Stimulated activated CD4-positive, alpha-beta T cell treated with anti-CD3 and anti-CD28 coated beads, TNF-alpha, amount 100 ng/mL, for 48 hours (primary cell): Measurements from ENCODE around the gene FBXW12.

ENCODE experiments used
- DNase-seq, 3 donors: peaks; one replicate each; pipeline ENCODE4 v3.0.0-alpha.2; 2020; ENCODE audit warnings: low read depth in 3 of 3

Gene FBXW12

DNA sequence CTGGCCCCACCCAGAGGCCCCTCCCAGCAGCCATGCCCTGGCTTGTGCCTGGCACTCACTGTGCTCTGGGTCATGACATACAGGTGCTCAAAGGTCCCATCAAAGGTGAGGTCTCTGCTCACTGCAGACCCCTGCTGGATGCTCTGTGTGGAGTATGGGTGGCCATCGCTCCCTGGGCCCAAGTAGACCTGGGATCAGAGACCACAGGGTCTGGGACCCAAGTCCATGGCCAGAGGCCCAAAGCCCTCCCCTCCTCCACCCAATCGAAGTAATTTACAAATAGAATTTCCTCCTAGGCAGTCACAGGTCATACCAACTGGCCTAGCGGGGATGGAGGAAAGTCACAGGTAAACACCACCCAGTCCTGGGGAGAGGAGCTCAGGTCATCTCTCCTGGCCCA is 50.3 kb downstream of the FBXW12 start:
- no peak for DNase-seq

DNA sequence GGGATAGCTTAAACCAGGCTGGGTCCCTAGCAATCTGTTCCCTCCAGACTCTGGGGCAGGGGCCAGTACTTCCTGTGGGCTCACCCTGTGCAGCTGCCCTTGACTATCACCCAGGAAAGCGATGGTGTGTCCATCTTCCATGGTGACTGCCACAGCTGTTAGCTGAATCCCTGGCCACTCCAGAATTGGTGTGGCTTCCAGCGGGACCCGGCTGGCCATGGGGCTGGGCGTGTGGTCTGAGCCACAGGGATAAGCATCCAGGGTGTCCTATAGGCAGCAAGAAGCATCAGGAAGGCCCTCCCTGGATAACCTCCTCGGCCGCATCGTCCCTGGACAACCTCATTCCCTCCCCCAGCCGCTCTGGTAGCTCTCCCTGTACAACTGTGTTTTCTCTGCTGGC is 50.7 kb downstream of the FBXW12 start:
- DNase-seq, result no peak

DNA sequence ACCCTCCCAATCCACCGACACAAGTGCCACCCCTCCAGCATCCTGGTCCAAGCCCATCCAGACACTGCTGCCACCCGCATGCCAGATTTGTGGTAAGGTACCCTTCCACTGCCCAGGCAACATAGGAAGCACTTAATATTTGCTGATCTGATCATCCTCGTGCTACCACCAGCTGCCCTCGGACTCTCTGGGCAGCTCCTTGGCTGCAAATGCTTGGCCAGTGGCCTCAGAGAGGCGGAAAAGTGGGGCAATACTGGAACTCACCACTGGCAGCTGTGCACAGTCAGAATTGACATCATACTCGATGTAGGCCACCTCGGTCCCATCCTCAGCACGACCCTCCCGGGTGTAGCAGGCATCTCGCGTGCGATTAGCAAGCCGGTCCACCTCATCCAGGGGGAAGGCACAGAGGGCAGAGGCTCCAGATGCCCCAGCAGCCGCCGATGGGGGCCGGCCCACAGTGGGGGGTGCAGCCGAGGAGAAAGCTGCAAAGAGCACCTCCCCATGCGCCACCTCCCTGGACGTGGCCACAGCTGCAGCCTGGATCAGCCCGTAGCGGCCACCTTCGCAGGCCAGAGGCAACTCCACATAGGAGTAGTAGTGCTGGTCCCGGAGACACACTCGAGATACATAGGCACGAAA is 51.3 kb downstream of the FBXW12 start:
- no peak for DNase-seq

DNA sequence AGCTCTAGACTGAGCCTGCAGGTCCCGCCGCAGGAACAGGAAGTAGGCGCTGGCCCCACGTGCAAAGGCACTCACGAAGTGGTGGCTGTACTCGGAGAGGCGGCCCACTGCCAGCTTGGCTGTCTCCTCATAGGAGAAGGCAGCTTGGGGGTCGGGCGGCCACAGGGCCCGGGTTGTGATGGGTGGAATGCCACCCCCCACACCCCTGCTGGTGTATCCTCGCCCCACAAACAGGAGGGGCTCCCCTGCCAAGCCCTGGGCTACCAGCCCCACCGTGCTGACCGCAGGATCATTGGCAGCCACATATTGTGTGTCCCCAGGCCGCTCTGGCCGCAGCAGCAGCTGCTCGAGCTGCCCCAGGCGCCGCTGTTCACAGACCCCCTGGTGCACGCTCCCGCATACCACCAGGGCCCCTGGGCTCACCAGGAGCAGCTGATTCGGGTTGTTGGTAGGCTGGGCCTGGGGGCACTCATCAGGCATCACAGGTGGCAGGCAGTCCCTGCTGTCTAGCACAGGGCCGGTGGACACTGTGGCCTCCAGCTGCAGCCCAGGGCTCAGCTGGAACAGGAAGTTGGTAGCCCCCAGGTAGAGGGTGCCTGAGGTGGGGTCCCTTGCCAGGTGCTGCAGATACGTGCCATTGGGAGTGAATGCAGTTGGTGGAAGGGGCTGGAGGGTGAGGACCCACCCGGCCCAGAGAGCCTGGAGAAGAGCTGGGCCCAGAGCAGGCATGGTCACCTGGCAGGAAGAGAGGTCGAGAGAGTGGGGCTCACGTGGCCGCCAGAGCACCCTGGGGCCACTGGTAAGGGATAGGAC is 52.1 kb downstream of the FBXW12 start:
- DNase-seq, result no peak

DNA sequence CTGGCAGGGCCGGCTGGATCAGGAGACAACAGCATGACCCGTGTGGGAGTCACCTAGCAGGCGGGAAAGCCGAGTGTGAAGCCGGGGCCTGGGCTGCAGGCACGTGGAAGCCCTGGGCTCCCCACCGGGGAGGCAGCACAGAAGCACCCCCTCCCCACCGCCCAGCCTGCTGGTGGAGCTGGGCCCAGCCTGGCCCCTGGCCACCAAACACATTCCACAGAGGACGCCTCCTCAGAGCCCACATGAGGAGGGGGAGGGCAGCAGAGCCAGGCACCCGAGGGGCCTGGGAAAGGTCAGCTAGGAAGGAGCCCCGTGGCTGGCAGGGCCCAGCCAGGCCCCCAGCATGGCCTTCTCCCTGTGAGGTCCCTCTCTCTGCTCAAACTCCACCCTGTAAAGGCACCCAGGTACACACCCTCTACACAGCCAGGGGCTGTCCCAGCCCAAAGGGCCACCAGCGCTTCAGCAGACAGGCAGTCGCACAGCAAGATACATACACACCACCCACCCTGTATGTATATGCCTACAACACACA is 53.3 kb downstream of the FBXW12 start:
- no peak for DNase-seq

DNA sequence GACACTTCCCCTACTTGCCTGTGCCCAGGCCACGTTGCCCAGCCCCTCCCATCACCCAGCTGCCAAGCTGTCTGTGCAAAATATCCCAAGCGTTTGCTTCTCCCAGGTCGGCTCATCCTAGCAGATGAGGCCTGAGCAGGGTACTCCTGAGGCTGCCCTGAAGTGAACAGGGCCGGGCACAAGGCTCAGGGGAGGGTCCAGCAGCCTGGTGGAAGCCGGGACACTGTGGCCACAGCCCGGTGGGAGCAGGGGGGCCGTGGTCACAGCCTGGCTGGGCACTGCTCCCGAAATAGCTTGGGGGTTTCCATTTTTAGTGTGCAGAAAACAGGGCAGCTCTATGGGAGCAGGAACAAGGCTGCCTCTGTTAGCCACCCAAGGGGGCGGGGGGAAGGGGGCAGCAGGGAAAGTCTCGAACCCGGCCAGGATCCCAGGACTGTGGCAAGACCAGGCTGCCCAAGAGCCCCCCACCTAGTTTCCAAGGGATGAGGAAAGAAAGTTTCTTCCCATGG is 54.4 kb downstream of the FBXW12 start:
- no peak for DNase-seq

DNA sequence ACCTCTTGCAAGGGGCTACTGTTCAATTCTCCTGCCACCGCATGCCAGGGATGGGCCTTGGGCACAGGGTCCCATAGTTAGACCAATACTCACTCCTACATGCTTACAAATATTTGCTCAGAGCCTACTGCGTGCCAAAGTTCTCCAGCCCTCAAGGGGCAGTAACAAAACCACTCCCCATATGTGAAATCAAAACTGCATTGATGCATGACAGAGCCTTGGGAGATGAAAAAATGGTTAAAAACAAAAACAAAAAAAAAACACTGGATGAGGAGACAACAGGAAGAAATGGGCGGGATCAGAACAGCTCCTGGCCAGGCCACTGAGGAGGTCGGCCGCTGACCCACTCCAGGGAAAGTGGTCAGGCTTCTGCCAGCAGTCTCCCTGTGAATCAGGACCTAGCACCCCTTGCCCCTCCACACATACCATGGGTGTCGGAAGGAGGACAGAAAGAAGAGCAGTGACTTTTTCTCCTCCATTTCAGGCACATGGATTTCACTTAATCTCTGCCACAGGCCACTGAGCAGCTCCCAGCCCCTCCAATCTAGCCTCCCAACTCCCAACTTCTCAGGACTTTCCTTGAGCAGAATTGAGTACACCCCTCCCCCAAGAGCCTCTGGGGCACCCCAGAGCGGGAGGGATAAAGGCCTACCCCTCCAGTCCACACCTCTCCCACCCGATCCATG is 55.1 kb downstream of the FBXW12 start:
- DNase-seq, result no peak

DNA sequence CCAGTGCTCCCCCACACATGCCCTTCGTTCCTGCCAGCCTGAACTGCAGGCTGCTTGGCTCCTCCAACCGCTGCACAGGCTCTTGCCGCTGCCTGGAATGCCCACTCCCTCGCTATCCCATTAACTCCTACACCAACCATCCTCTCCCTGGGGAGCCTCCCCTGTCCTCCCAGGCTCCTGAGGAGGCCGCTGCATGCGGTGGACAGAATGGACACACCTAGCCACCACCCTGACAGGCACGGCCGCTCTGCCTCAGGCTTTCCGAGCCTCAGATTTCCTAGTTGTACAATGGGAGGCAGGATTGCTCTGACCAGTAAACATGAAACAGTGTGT is 55.6 kb downstream of the FBXW12 start:
- no peak for DNase-seq

DNA sequence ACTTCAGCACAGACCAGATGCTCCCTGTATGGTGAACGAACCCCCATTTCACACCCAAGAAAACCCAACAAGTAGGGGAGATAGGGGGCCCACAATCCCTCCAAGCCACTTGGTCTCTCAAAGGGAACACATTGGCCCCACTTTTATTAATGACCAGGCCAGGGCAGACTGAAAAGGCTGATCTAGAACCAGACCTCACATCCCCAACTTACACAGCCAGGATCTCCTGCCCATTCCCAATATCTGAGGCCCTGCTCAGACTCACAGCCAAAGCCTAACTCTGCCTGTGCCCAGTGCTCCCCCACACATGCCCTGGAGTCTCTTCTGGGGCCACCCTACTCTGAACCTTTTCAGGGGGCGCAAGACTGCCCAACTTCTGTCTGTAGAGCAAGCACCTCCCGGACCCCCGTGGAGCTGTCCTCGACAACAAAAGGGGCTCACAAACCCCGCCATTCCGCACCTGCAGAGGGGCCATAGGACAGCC is 56.1 kb downstream of the FBXW12 start:
- DNase-seq, result no peak

DNA sequence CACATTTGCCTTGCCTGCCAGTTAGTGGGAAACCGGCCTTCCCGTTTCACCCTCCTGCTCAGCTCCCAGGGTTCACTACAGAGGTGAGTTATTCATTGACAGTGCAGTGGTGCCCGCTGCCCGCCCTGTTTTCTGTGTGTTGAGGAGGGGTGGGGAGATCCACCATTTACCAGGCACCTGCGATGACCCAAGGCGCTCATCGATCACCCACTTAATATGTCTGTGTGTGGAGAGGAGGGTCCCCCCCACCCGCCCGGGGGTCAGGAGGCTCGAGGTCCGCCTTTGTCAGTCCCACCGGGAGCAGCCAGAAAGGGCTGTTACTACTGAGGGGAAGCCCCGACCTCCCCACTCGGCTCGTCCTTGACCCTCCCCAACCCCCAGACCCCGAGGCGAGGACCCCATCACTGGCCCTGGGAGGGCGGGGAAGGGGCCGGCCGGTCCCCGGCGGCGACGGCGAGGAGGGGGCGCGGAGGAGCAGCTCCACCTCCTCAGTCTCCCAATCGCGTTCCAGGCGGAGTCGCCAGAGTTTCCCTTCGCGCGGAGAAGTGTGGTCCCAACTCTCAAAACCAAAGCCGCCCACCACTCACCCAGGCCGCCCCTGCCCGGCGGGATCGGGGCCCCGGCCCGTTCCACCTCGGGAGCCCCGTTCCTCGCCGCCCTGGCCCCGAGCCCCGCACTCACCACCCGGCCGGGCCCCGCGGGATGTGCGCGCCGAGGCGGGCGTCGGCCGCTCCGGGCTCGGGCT is 56.7 kb downstream of the FBXW12 start:
- no peak for DNase-seq

DNA sequence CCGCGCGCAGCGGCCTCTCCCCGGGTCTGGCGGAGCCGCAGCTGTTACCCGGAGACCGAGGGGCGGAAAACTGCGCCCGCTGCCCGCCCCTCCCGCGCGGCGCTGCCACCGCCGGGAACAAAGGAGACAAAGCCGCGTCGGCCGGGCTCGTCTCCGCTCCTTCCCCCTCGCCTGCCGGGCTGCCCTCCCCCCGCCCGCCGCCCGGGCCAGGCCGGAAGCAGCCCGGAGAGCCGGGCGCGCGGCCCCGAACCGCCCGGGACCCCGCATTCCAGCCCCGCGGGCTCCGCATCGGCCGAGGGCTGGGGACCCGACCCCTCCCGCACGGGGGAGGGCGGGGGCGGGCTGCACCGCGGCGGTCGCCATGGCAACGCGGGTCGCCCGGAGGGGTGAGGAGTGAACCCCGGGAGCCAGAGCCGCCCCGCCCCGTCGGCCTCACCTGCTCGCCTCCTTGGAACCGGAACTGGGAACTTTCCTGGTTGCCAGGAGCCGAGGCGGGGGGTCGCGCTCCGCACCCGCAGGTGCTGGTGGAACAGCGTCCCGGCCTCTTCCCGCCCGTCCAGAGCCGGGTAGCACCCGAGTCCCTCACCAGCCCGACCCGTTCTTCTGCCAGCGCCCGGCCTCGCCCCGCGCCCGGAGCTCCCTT is 57.4 kb downstream of the FBXW12 start:
- DNase-seq, result peak in 1 of 3 donors; percentile 40

DNA sequence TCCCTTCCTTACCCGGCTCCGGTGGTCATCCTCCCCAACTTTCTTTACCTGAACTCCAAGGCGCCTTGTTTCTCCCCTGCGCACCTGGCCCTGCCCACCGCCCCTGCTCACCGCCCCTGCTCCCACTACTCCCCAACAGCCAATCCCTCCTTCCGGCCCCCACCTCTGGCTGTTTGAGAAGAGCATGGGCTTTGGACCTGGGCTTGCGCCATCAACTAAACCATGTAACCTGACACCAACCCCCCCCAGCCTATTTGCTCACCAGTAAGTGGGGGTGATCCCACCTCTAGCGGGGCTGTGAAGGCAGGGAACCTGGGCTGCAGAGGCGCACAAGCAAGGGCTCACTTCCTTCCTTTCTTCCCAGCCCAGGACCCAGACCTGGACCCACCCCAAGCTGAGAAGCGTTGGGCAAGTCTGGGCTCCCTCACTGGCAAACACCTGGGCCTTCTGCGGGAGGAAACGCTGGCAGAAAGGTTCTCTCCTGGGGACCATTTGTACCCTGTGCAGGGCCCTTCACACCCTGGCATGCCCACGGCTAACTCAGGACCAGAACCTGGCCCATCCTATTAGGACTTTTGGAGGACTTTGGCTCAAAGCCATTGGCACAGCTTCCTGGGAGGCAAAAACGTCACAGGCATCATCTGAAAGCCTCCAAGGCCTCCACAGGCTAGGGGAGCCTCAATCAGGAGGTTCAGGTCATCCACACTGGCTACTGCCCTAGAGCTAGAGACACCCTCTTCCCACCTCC is 58.1 kb downstream of the FBXW12 start, which contains the start of gene PLXNB1:
Gene PLXNB1, minus strand, starts transcription at position 127 of the 748 bp plus-strand sequence. CDS start 5,475 bp downstream, outside the sequence.
- DNase-seq, result no peak

DNA sequence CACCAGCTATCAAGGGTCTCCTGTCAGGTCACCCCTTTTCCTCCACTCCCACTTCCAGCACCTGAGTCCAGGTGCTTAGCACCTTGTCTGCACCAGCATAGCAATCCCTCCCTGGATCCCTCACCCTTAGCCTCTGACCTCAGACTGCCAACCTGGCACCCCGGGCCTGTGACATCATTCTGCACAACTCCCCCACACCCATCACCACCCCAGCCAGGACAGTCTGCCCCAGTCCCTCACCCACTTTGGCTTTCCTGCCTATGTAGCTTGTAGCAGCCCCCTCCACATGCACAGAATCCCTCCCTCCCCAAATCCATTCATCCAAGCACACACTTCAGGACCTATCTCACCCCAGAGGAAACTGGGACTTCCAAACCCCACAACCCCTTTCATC is 58.7 kb downstream of the FBXW12 start:
- DNase-seq, result no peak

DNA sequence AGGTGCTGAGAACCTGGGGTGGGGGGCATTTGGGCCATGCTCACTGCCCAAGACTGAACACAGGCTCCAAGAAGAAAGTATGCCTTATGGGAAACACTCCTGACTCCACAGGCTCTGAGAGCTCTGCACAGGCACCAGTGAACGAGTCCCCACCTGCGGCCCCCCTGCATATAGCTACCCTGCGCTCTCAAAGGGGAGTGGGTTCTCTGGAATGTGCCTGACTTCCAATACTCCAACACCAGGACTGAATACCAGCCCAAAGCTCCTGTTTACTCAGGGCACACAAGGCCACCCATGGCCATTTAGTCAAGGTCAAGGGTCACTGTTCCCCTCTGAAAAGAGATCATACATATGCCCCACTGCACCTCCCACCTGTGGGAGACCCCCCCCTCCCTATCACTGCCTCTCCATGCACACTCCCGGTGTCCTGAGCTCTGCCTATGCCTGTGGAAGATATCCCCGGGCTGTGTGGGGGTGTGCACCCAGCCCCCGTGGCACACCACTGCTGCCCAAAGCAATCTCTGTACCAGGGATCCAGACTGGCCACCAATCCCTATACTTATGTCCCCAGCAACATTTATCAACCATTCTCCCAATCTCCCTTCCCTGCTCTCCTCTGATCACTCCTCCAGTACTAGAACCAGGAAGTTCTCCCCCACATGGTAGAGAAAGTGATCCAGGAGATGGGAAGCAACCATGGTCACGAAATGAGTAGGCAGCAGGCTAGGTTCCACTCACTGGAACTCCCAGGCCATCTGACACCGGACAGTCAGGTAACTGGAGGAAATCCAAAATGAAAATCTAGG is 59.4 kb downstream of the FBXW12 start:
- no peak for DNase-seq

DNA sequence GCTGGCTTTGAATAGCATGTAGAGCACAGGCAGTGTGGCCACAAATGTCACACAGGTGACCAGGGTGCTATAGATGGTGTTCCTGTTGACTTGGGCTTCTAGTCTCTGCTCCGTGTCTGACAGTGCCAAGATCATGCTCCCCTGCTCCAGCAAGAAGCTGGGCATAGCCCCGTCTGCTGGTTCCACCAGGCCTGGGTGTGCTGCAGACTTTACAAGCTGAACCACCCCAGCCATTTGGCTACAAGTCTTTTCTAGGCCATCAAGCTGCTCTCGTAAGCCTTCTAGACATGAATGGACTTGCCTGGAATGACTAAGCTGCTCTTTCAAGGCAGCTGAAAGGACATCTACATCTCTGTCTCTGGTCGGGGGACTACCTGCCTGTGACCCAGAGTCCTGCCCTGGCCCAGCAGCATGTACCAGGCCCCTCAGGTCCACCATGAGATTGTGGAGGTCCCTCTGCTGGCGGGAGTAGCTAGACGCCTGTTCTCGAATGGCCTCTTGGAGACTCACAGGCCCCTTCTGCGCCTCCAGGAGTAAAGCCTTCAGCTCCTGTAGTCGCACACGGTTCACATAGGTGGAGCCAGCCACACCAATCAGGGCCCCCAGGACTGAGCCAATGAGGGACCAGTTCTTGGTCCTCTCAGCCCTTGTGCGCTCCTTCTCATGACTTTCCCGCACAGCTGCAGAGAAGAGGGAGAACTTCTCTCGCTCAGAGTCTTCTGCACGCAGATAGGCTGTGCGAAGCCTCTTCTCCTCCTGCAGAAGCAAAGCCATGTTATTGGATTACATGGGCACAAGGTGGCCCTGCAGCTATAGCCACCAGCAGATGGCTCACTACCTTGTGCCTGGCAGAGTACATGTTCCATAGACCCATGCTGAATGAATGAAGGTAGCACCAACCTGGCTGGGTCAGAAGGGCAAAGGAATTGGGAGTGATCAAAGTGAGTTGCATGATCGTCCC is 60.7 kb downstream of the FBXW12 start:
- no peak for DNase-seq

DNA sequence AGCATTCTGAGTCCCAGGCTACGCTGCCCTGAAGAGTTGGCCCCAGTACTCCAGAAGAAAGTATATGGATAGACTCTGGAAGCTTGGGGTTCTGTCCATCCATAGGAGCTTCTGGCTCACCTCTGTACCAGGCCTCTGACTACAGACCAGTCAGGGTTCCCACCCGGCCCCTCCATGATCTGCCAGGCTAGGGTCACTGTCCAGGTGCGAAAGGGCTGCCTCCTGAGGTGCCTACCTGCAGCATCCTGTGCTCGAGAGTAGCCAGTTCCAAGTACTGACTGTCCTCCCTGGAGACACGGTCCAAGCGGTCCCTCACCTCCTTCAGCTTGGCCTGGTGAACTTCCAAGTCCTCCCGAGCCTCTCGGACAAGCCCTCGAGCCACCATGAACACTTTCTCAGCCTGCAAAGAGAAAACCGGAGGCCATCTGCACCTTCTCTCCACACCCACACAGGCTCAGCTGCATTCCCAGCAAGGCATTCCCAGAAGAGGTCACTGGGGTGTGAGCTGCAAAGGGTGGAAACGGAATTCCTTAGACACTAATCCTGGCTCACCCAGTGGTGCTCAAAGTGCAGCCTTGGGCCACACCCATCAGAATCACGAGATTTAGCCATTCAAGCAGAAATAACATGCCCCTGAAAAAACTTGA is 61.6 kb downstream of the FBXW12 start:
- DNase-seq, result no peak

DNA sequence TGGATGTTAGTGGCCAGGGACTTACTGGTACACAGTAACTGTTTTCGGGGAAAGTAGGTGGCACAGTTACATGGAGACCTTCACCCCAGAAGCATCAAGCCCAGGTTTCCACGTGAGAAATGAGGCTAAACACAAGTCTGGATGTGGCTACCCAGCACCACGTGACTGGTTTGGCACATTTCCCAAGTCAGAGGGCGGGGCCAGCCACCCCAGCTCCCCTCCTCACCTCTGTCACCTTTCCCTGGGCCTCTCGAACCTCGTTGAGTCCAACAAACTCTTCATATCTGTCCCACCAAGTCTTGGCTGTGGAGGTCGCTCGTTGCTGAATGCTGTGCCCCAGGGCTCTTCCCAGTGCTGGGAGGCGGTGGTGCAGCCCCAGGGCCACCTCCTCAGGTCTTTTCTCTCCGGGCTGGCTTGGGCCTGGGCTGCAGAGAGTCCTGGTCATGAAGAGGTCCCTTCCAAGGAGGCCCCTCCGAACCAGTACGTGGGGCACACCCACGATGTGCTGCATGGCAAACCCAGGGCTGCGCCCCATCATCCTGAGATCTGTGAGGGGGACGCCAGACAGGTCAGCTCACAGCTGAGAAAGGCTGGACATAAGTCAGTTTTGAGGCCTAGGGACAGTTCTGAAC is 62.7 kb downstream of the FBXW12 start:
- DNase-seq, result no peak
